GM23338 (cell line): Measurements from ENCODE around the gene SNX8.

Source experiments
- ZNF114 ChIP-seq: fragments of 250-450 bp; sonication (Bioruptor Pico); IDR thresholded peaks from 2 replicates; pipeline ENCODE4 v1.5.0; 2020; ENCODE audit warnings: mild to moderate bottlenecking, moderate library complexity
- TF ChIP-seq, protein P1 (sequence below), 2 experiments: fragments of 200-600 bp in 1 of 2; sonication (generic) in 1 of 2; conservative IDR thresholded peaks; 2 replicates each; pipeline versions ENCODE4 v1.5.1 to v1.6.1; 2016 to 2017; ENCODE audit warnings: antibody characterized with exemption in 2 of 2, low read depth in 2 of 2, mild to moderate bottlenecking in 2 of 2, moderate library complexity in 1 of 2

DNA sequence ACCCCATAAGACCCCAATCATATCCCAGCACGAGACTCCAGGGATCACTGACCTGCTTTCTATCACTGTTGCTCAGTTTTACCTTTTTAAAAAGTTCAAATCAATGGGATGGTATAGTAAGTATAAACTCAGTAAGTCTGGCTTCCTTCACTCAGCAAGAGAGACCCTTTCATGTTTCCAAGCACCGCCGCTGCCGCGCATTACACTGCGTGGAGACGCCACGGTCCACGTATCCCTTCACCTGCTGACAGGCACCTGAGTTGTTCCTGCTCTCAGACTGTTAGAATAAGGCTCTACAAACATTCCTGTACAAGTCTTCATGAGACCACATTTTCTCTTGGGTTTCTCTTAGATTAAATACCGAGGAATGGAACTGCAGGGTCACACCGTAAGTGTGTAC is 109.8 kb downstream of the SNX8 start:
- TF ChIP-seq, protein P1, sequence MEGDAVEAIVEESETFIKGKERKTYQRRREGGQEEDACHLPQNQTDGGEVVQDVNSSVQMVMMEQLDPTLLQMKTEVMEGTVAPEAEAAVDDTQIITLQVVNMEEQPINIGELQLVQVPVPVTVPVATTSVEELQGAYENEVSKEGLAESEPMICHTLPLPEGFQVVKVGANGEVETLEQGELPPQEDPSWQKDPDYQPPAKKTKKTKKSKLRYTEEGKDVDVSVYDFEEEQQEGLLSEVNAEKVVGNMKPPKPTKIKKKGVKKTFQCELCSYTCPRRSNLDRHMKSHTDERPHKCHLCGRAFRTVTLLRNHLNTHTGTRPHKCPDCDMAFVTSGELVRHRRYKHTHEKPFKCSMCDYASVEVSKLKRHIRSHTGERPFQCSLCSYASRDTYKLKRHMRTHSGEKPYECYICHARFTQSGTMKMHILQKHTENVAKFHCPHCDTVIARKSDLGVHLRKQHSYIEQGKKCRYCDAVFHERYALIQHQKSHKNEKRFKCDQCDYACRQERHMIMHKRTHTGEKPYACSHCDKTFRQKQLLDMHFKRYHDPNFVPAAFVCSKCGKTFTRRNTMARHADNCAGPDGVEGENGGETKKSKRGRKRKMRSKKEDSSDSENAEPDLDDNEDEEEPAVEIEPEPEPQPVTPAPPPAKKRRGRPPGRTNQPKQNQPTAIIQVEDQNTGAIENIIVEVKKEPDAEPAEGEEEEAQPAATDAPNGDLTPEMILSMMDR (conservative IDR thresholded peaks at IDR 0.05; ENCODE audit: low read depth in 2 of 2) = no peak
- no peak for TF ChIP-seq ZNF114 (CRISPR knock-in tag)
